DMS79 (cell line): ENCODE results near the gene ZNRF3.

ENCODE experiments used
- DNase-seq: peaks from one replicate; lab custom pipeline; 2025; lab: John Stamatoyannopoulos, UW

Gene ZNRF3

DNA sequence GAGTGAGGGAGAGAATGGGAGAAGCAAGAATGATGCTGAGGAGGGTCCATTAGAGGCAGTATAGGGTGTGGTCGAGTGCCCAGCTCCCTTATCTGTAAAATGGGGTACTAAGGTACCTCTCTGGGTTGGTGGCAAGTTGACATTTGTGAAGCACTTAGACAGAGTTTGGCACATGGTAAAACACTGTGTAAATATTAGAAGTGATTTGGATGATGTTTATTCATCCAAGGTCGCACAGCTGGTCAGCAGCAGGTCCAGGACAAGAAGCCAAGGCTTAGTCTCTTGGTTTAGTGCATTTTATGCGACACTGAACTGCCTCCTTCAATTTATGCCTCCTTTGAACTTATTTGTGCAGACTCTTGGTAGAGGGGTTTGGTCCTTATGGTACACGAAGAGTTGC lies 208.9 kb downstream of the ZNRF3 start:
- no peak for DNase-seq

DNA sequence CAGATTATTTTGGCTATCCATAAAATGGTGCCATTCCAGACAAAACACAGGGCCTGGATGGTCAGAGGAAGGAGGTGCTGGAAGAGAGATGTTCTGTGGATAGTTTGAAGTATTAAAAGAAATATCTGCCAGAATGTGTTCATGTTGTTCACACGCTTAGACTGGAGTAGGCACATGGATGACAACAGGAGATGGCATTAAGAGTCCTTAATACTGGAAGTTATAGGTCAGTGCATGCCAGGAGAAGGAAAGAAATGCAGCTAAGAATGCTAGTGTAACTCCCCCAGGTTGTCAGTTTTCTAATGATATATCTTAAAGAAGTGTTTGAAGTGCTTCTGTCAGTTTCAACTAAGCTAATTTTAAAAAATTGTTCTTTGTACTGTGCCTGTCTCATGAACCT lies 209.7 kb downstream of the ZNRF3 start:
- no peak for DNase-seq

DNA sequence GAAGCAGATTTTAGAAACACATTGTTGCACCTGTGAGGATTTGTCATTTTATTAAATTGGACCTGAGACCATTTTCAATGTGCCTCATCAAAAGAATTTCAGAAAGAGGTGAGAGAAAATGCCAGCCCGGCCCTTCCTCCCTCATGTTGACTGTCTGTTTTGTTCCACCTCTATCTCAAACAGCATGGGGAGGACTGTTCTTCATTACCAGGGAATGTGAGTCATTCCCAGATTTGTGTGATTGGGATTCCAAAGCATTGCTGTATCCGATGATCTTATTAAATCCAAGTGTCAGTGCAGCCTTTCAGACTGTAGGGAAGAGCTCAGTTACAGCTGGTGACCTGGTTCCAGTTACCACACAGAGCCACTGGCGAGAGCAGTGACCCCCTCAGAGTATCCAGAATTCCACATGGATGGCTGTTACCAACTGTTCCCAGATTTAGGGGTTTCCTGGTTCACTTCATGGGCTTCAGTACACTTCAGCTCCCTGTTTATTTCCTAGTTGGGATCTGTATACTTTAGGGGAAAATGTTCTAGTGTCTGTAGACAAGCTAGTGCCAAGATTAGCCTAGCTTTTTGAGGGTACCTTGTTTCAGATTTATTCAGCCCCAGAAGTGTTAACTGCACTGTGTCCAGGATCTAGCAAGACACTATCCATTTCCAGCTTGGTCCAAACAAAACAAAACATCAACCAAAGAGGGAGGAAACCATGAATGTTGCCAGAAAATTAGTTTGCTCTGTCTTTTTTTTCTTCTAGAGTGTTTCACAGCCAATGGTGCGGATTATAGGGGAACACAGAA lies 210.3 kb downstream of the ZNRF3 start:
- no peak for DNase-seq

DNA sequence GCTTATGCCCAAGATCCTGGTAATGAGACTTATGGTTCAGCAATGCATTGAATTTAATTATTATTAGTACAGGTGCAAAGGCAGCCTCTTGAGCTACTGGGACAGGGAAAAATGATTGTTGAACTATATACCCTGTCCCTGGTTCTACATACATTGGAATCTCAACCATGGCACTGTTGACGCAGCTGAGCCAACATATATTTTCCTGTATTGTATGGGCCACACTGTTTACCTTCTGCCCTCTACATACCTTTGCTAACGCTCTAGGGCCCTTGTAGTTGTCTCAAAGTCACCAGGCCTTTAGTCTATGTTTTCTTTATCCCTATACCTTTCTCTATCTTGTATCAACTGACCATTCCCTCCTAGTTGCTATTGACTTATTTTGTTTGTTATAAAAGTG lies 212.1 kb downstream of the ZNRF3 start:
- no peak for DNase-seq

DNA sequence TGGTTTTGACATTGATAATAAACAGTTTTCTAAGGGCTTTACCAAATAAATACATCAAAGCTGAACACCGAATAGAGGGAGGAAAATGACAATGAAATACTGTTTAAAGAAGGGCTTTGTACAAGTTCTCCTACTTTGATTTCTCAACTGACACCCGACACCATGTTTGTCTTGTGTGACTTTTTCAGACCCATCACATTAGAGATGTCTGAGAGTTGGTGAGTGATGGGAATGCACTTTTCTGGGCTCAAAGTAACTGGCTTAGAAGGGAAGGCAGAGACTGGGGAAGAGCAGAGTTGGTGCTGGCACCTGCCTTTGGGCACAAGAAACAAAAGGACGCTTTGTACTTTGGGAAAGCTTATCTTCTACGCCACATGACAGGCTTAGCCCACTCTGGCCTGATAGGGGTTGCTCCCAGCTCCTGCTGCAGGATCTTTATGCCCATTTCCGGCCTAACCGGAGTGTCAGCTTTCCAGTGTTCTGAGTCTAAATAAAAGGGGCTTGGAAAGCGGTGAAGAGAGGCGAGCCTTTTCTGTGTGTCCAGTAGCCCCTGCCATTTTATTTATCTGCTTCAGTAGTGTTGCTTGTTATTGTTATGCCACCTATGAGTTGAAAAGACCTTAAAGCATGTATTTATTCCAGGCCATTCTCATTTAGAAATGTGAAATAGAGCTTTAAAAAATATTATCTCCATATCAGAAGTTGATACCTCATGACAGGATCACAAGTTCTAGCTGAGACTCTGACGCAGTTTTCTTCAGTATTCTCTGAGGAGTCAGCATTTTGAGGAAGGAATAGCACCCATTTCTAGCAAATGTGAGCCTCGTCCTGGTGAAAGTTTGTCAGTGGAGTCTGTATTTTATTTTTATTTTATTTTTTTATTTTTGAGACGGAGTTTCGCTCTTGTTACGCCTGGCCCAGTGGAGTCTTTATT lies 213.6 kb downstream of the ZNRF3 start:
- no peak for DNase-seq

DNA sequence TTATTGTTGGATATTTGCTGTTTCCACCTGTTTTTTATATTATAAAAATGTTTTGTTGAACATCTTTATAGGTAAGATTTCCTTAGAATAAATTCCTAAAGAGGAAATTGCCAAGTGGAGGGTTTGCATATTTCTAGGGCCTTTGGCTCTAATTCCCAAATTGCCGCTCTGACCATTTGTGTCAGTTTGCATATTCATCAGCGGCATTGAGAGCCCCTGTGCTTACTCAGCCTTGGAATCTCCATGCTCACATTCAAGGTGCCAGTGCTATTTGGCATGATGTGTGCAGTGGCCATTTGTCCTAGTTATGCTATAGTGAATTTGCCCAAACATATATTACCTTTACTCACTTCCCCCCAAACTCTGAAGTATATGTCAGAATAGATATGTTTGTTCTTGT lies 214.9 kb downstream of the ZNRF3 start:
- no peak for DNase-seq

DNA sequence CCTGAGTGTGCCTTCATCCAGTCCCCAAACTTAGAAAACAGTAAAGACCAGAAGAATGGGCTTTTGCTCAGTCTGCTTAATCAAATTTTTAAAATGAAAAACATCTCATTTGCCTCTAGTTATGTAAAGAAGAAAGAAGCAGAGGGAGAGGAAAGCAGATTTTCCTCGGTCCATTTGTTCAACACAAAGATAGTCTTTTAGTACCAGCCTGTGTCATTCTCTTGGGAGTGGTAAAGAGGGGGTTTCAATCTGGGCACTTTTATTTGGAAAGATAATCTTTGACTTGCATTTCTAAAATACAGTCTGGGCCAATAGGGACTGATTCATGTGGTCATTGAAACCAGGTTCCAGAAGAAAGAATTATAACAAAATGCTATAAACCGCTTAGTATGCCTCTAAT lies 218.9 kb downstream of the ZNRF3 start:
- no peak for DNase-seq

DNA sequence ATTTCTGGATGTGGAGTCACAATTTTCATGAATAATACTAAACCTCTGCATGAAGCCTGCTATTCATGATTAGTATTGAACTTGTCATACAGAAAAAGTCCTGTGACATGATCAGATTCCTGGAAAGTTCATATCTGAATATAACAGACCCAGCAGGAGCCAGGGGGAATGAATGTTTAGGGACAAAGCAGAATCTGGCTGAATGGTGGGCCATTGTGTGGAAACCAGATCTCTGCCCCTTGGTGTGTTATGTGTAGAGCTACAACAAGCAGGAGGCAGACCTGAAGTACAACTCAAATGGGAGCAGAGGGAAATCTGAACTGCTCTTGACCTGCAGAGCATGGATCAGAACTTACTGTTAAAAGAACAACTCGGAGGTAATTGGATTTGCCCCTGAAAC lies 219.7 kb downstream of the ZNRF3 start:
- DNase-seq: no peak

DNA sequence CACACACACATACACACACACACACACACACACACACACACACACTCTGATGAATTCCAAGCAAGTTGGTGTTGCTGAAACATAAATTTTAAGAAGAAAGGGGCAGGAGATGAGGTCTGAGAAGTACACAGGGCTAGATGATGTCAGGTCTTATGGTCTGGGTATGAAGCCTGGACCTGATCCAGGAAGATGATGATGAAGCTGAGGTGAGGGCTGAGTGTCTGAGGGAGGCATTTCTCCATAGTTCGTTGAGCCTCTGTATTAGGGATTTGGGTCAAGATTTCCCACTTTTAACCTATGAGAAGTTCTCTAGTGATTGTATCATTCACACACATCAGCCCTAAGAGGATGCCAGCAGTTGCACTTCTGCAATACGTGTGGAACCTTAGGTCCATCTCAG lies 222.1 kb downstream of the ZNRF3 start:
- no peak for DNase-seq

DNA sequence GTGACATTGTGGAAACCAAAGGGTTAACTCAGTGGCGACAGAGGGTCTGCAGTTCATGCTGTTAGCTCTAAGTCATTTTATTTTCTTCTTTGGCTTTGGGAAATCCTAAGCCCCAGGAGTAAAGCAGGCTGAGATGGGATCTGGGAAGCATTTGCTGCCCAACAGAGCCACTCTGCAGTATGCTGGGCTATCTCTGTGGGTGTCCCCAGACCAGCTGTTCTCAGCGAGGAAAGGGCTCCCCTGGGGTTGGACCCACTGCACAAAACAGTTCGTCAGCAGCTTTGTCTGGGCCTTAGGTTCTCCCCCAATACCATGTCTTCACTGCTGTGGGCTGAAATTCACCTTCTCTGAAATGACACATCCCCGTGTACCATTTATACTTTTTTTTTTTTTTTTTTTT lies 223.5 kb downstream of the ZNRF3 start:
- DNase-seq: no peak
